OCI-LY7 (cell line): ENCODE data around the gene ZFP36L1. TPM values are rescaled to one million over a fixed set of nuclear protein-coding genes. Genes with fewer than 3 reads are reported as not detected.
A peak's percentile ranks its signal among the peaks of the same experiment; 100 is the strongest.

Experiments used
- BruUV-seq: library from RNA; stranded (reverse); fragments of 400-500 nt; replicated peaks from 2 replicates; lab custom pipeline; 2021; lab: Mats Ljungman, UMichigan
- CTCF ChIA-PET: fragments of 300-600 bp; sonication (Branson Sonifier 250); formaldehyde crosslinking; loops from one replicate; lab custom pipeline; 2022; ENCODE audit warnings: antibody characterized with exemption; ENCODE audit not compliant: unreplicated experiment; lab: Charles Lee
- POLR2A ChIA-PET: fragments of 300-600 bp; sonication (Branson Sonifier 250); formaldehyde crosslinking; loops from one replicate; lab custom pipeline; 2022; ENCODE audit warnings: antibody characterized with exemption; lab: Charles Lee
- DNase-seq: peaks from one replicate; pipeline ENCODE4 v3.0.0-alpha.2; 2015; ENCODE audit warnings: low spot score
- H2AFZ ChIP-seq: fragments of 200-600 bp; sonication (generic), shearing (Covaris generic); 2 replicates; pipeline ENCODE4 v1.6.1; 2014; ENCODE audit warnings: mild to moderate bottlenecking, antibody characterized with exemption, low read length, moderate library complexity
- H3K27ac ChIP-seq: fragments of 200-600 bp; sonication (generic); 2 replicates; pipeline ENCODE4 v1.5.1; 2014; ENCODE audit warnings: mixed run types, low read depth, mild to moderate bottlenecking, moderate library complexity, low read length, inconsistent platforms; ENCODE audit not compliant: poor library complexity, severe bottlenecking
- H3K36me3 ChIP-seq: fragments of 200-600 bp; sonication (generic); 2 replicates; pipeline ENCODE4 v1.6.1; 2014; ENCODE audit warnings: mild to moderate bottlenecking, antibody characterized with exemption, low read length, moderate library complexity, mixed read lengths; ENCODE audit not compliant: insufficient read depth
- H3K4me1 ChIP-seq: fragments of 200-600 bp; sonication (generic); 2 replicates; pipeline ENCODE4 v1.5.1; 2014; ENCODE audit warnings: mild to moderate bottlenecking, low read length; ENCODE audit not compliant: insufficient read depth, poor library complexity, severe bottlenecking
- H3K4me2 ChIP-seq: fragments of 200-600 bp; sonication (generic); 2 replicates; pipeline ENCODE4 v1.6.1; 2014; ENCODE audit warnings: mild to moderate bottlenecking, low read length
- H3K4me3 ChIP-seq: fragments of 200-600 bp; sonication (generic); 2 replicates; pipeline ENCODE4 v1.5.1; 2014; ENCODE audit warnings: mild to moderate bottlenecking, low read depth, low read length; ENCODE audit not compliant: poor library complexity, severe bottlenecking
- H3K79me2 ChIP-seq: fragments of 200-600 bp; sonication (generic); 2 replicates; pipeline ENCODE4 v1.6.1; 2016; ENCODE audit warnings: low read depth, mild to moderate bottlenecking, low read length, moderate library complexity, mixed read lengths; ENCODE audit not compliant: insufficient read depth
- H3K9me2 ChIP-seq: fragments of 200-600 bp; sonication (generic); 2 replicates; pipeline ENCODE4 v1.6.1; 2016; ENCODE audit warnings: mild to moderate bottlenecking, low read length, mixed read lengths; ENCODE audit not compliant: insufficient read depth
- H3K9me3 ChIP-seq: fragments of 200-600 bp; sonication (generic); 2 replicates; pipeline ENCODE4 v1.6.1; 2014; ENCODE audit warnings: mild to moderate bottlenecking, mixed run types, low read length, mixed read lengths
- H4K20me1 ChIP-seq: fragments of 200-600 bp; sonication (generic); 2 replicates; pipeline ENCODE4 v1.6.1; 2014; ENCODE audit warnings: mild to moderate bottlenecking, antibody characterized with exemption, low read length, moderate library complexity, mixed read lengths; ENCODE audit not compliant: insufficient read depth
- EZH2phosphoT487 ChIP-seq: fragments of 200-600 bp; sonication (generic); IDR thresholded peaks from 2 replicates; pipeline ENCODE4 v1.6.1; 2018; ENCODE audit warnings: low read depth, borderline replicate concordance, mild to moderate bottlenecking, mixed run types, antibody characterized with exemption, low read length, moderate library complexity, mixed read lengths
- intact Hi-C: fragments of 100-400 bp; cut with micrococcal nuclease; formaldehyde crosslinking; loops from one replicate; pipeline ENCODE4 v1.10.0; 2022; ENCODE audit not compliant: unreplicated experiment
- total RNA-seq, 2 experiments: library from RNA; depleted of rRNA in 1 of 2; stranded (reverse); fragments of >200 nt in 1 of 2; shearing (Covaris generic) in 1 of 2; gene quantifications; 2 replicates each; pipeline ENCODE4 v1.2.3, GENCODE V29; 2014 to 2022
- TF ChIP-seq, protein P1 (sequence below): fragments of 200-600 bp; sonication (generic); conservative IDR thresholded peaks from 2 replicates; pipeline ENCODE4 v1.5.1; 2014; ENCODE audit warnings: mild to moderate bottlenecking, antibody characterized with exemption, low read length, moderate library complexity, mixed read lengths

ZFP36L1 gene
- total RNA-seq, 2 experiments from 2014 or later = 24.2 to 57.0 TPM

GRCh38 chr14:68813318-68813838 is 20.5 kb upstream of the ZFP36L1 start:
- Histone ChIP-seq H3K4me2 (peak overlapping the region; percentile 83), H3K9me3 (no peaks in the 10 kb centered on the region), H3K4me1 (peaks cover 67% of the 10 kb centered on the region), H3K36me3 (no peaks in the 10 kb centered on the region), H3K27ac (peak overlapping the region; percentile 92), H2AFZ (no peak overlapping the region; the same call in 1 of the 2 replicates), H3K4me3 (peak overlapping the region; percentile 61), H3K79me2 (peaks cover 10% of the 10 kb centered on the region; the same call in 1 of the 2 replicates), H3K9me2 (no peaks in the 10 kb centered on the region), H4K20me1 (no peaks in the 10 kb centered on the region)
- ChIA-PET POLR2A (interaction anchor here (0.5 to 7.8 kb wide), 9 partner anchors 10 to 563 kb away, joined by 3 to 126 read pairs (median 12); partner anchors contain the start of gene ZFP36L1), CTCF (no interaction called here)
- no peak for DNase-seq
- intact Hi-C loops = no loop called here
- no TSS peak for BruUV-seq
- TF ChIP-seq EZH2phosphoT487 = no peak
- TF ChIP-seq, protein P1, sequence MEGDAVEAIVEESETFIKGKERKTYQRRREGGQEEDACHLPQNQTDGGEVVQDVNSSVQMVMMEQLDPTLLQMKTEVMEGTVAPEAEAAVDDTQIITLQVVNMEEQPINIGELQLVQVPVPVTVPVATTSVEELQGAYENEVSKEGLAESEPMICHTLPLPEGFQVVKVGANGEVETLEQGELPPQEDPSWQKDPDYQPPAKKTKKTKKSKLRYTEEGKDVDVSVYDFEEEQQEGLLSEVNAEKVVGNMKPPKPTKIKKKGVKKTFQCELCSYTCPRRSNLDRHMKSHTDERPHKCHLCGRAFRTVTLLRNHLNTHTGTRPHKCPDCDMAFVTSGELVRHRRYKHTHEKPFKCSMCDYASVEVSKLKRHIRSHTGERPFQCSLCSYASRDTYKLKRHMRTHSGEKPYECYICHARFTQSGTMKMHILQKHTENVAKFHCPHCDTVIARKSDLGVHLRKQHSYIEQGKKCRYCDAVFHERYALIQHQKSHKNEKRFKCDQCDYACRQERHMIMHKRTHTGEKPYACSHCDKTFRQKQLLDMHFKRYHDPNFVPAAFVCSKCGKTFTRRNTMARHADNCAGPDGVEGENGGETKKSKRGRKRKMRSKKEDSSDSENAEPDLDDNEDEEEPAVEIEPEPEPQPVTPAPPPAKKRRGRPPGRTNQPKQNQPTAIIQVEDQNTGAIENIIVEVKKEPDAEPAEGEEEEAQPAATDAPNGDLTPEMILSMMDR = no peak

DNA sequence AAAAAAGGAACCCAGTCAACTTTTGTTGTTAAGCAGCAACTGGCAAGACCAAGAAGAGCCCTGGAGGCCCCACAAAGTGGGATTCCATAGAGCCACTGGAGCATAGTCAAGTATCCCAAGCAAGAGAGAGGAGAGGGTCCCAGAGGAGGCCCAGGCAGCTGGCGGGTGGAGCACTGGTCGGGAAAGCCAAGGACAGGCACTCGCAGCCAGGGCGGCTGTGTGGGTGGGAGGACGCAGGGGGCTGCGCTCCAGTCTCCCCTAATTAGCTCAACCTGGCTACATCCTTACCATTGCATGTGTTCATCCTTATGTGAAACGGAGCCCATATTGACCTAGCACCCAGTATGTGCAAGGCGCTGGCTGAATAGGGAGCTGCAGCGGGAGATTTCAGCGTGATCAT is 18.3 kb upstream of the ZFP36L1 start:
- intact Hi-C loops = no loop called here

More for the DNA sequence above, 18.3 kb upstream of the ZFP36L1 start:
- Histone ChIP-seq H3K9me3 (no peaks in the 10 kb centered on the region), H3K79me2 (peaks cover 10% of the 10 kb centered on the region; the same call in 1 of the 2 replicates), H3K4me2 (no peak overlapping the region), H3K27ac (no peak overlapping the region), H4K20me1 (no peaks in the 10 kb centered on the region), H3K36me3 (no peaks in the 10 kb centered on the region), H3K4me1 (peaks cover 63% of the 10 kb centered on the region), H3K9me2 (no peaks in the 10 kb centered on the region), H3K4me3 (no peak overlapping the region), H2AFZ (no peak overlapping the region)
- CTCF ChIA-PET = no interaction called here
- TF ChIP-seq, protein P1 = no peak
- TF ChIP-seq EZH2phosphoT487 = no peak
- POLR2A ChIA-PET = interaction anchor here (0.6 kb wide), 1 partner anchor 18 kb away, joined by 4 read pairs; the partner anchor contains the start of gene ZFP36L1
- no peak for DNase-seq
- BruUV-seq = no TSS peak
